ENCODE measurements around the gene TMEM156.

Gene TMEM156

DNA sequence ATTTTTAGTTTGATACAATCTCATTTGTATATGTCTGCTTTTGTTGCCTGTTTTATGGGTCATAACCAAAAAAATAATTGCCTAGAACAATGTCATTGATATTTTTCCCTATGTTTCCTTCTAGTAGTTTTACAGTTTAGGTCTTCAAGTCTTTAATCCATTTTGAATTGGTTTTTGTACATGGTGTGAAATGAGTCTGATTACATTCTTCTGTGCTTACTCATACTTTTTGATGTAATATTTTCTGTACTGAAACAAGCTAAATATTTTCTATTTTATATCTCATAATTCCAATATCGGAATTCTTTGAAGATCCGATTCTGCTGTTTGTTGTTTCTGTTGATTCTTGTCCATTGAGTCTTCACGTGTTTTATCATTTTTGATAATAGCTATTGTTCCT lies 10.6 kb downstream of the TMEM156 start:
- Histone ChIP-seq H3K27ac (ENCODE audit: low read length, poor library complexity, severe bottlenecking) (no peak overlapping the region), H3K4me1 (ENCODE audit: control insufficient read depth, insufficient read depth, low read depth, low read length) (no peaks in the 10 kb centered on the region), H3K27me3 (ENCODE audit: control insufficient read depth in 1 of 2, insufficient read depth in 1 of 2, low read length in 2 of 2) (no peaks in the 10 kb centered on the region), H3K18ac (ENCODE audit: low read depth in 1 of 2, low read length in 2 of 2) (no peak overlapping the region), H3K9me3 (ENCODE audit: control insufficient read depth, low read length) (no peaks in the 10 kb centered on the region), H3K4ac (ENCODE audit: low read depth in 1 of 2, low read length in 2 of 2) (no peak overlapping the region), H4K8ac (ENCODE audit: low read length) (no peak overlapping the region), H4K91ac (ENCODE audit: low read length) (no peak overlapping the region), H2BK5ac (ENCODE audit: low read depth, low read length, poor library complexity, severe bottlenecking) (no peak overlapping the region), H2AFZ (ENCODE audit: low read depth, low read length) (no peak overlapping the region), H3K79me1 (replicated peaks; ENCODE audit: low read length, poor library complexity, severe bottlenecking) (peaks cover 4% of the 10 kb centered on the region), H2AK5ac (ENCODE audit: low read length, severe bottlenecking) (no peak overlapping the region), H3K9ac (ENCODE audit: low read length) (no peak overlapping the region), H2BK120ac (ENCODE audit: low read depth, low read length) (no peak overlapping the region), H3K23ac (ENCODE audit: low read length in 2 of 2) (no peak overlapping the region), H2BK12ac (ENCODE audit: low read length in 2 of 2) (no peak overlapping the region), H3K4me3 (ENCODE audit: insufficient read depth in 1 of 2, low read depth in 1 of 2, low read length in 2 of 2) (no peak overlapping the region), H3K4me2 (ENCODE audit: low read length, poor library complexity, severe bottlenecking) (no peak overlapping the region), H2BK15ac (ENCODE audit: low read depth, poor library complexity, severe bottlenecking) (no peak overlapping the region), H3K14ac (ENCODE audit: low read length in 2 of 2) (no peak overlapping the region), H3K36me3 (ENCODE audit: control insufficient read depth in 1 of 2, insufficient read depth in 2 of 2, low read depth in 1 of 2, low read length in 2 of 2) (no peaks in the 10 kb centered on the region)
- no peak for DNase-seq
- WGBS, result 100% methylated on average over 3 of the region's 3 CpGs

DNA sequence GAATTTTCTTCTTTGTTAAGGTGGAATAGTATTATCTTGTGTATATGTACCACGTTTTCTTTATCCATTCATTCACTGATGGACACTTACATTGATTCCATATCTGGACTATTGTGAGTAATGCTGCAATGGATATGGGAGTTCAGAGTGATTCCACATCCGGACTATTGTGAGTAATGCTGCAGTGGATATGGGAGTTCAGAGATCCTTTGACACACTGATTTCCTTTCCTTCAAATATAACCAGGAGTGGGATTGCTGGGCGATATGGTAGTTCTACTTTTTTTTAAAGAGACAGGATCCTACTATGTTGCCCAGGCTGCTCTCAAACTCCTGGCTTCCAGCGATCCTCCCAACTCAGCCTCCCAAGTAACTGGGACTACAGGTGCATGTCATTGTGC lies 12.1 kb downstream of the TMEM156 start:
- no peak overlapping the region for H4K91ac ChIP-seq (ENCODE audit: low read length)
- WGBS, result 67% methylated on average over 3 of the region's 4 CpGs
- no peak overlapping the region for H4K8ac ChIP-seq (ENCODE audit: low read length)
- no peak overlapping the region for H3K18ac ChIP-seq (ENCODE audit: low read depth in 1 of 2, low read length in 2 of 2)
- H2AFZ ChIP-seq (ENCODE audit: low read depth, low read length), result no peak overlapping the region
- DNase-seq, result no peak
- H3K23ac ChIP-seq (ENCODE audit: low read length in 2 of 2), result no peak overlapping the region
- no peaks in the 10 kb centered on the region for H3K27me3 ChIP-seq (ENCODE audit: control insufficient read depth in 1 of 2, insufficient read depth in 1 of 2, low read length in 2 of 2)
- no peak overlapping the region for H2BK12ac ChIP-seq (ENCODE audit: low read length in 2 of 2)
- H3K4me2 ChIP-seq (ENCODE audit: low read length, poor library complexity, severe bottlenecking), result no peak overlapping the region
- no peak overlapping the region for H3K14ac ChIP-seq (ENCODE audit: low read length in 2 of 2)
- H2BK120ac ChIP-seq (ENCODE audit: low read depth, low read length), result no peak overlapping the region
- no peak overlapping the region for H3K4me3 ChIP-seq (ENCODE audit: insufficient read depth in 1 of 2, low read depth in 1 of 2, low read length in 2 of 2)
- H3K9ac ChIP-seq (ENCODE audit: low read length), result no peak overlapping the region
- H3K9me3 ChIP-seq (ENCODE audit: control insufficient read depth, low read length), result peaks cover 3% of the 10 kb centered on the region
- no peaks in the 10 kb centered on the region for H3K36me3 ChIP-seq (ENCODE audit: control insufficient read depth in 1 of 2, insufficient read depth in 2 of 2, low read depth in 1 of 2, low read length in 2 of 2)
- no peak overlapping the region for H2BK15ac ChIP-seq (ENCODE audit: low read depth, poor library complexity, severe bottlenecking)
- no peaks in the 10 kb centered on the region for H3K4me1 ChIP-seq (ENCODE audit: control insufficient read depth, insufficient read depth, low read depth, low read length)
- H3K27ac ChIP-seq (ENCODE audit: low read length, poor library complexity, severe bottlenecking), result no peak overlapping the region
- H2AK5ac ChIP-seq (ENCODE audit: low read length, severe bottlenecking), result no peak overlapping the region
- no peak overlapping the region for H2BK5ac ChIP-seq (ENCODE audit: low read depth, low read length, poor library complexity, severe bottlenecking)
- H3K79me1 ChIP-seq (replicated peaks; ENCODE audit: low read length, poor library complexity, severe bottlenecking), result peaks cover 4% of the 10 kb centered on the region
- no peak overlapping the region for H3K4ac ChIP-seq (ENCODE audit: low read depth in 1 of 2, low read length in 2 of 2)

DNA sequence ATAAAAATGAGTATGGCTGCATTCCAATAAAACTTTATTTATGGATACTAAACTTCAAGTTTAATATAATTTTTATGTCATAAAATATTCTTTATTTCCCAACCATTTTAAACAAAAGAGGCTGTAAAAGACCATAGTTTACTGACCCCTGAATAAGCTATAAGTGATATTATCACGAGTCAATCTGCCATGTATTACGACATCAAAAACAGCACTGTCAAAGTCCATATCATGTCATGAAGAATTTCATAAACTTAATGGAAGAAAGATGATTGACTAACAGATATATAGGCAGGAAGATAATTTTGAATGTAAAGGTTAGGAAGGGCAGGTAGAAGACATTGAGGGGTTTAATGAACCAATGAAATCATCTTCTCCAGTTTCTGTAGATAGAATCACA lies 18.2 kb downstream of the TMEM156 start:
- no CpG with 5 or more reads among the region's 2 CpGs for WGBS
- H2BK12ac ChIP-seq (ENCODE audit: low read length in 2 of 2), result no peak overlapping the region
- H3K27me3 ChIP-seq (ENCODE audit: control insufficient read depth in 1 of 2, insufficient read depth in 1 of 2, low read length in 2 of 2), result no peaks in the 10 kb centered on the region

DNA sequence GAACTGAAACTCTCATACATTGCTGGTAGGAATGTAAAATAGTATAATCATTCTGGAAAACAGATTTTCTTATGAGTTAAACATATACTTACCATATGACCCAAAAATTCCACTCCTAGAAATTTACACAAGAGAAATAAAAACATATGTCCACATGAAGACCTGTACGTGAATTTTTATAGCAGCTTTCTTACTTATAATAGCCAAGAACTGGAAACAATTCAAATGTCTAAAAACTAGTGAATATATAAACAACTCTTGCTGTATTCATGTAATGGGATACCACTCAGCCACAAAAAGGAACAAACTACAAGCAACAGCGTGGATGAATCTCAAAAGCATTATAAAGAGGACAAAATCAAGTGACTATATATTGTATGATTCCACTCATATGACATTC lies 27.5 kb downstream of the TMEM156 start:
- Histone ChIP-seq H3K36me3 (ENCODE audit: control insufficient read depth in 1 of 2, insufficient read depth in 2 of 2, low read depth in 1 of 2, low read length in 2 of 2) (no peaks in the 10 kb centered on the region), H3K4me2 (ENCODE audit: low read length, poor library complexity, severe bottlenecking) (no peak overlapping the region), H3K4me1 (ENCODE audit: control insufficient read depth, insufficient read depth, low read depth, low read length) (no peaks in the 10 kb centered on the region), H3K27me3 (ENCODE audit: control insufficient read depth in 1 of 2, insufficient read depth in 1 of 2, low read length in 2 of 2) (no peaks in the 10 kb centered on the region), H2BK5ac (ENCODE audit: low read depth, low read length, poor library complexity, severe bottlenecking) (no peak overlapping the region), H3K18ac (ENCODE audit: low read depth in 1 of 2, low read length in 2 of 2) (no peak overlapping the region), H3K27ac (ENCODE audit: low read length, poor library complexity, severe bottlenecking) (no peak overlapping the region), H2BK12ac (ENCODE audit: low read length in 2 of 2) (no peak overlapping the region), H3K9ac (ENCODE audit: low read length) (no peak overlapping the region), H2BK15ac (ENCODE audit: low read depth, poor library complexity, severe bottlenecking) (no peak overlapping the region), H2AFZ (ENCODE audit: low read depth, low read length) (no peak overlapping the region), H3K4me3 (ENCODE audit: insufficient read depth in 1 of 2, low read depth in 1 of 2, low read length in 2 of 2) (no peak overlapping the region), H3K23ac (ENCODE audit: low read length in 2 of 2) (no peak overlapping the region), H3K4ac (ENCODE audit: low read depth in 1 of 2, low read length in 2 of 2) (no peak overlapping the region), H3K14ac (ENCODE audit: low read length in 2 of 2) (no peak overlapping the region), H4K8ac (ENCODE audit: low read length) (no peak overlapping the region), H3K9me3 (ENCODE audit: control insufficient read depth, low read length) (peaks cover 1% of the 10 kb centered on the region), H3K79me1 (replicated peaks; ENCODE audit: low read length, poor library complexity, severe bottlenecking) (no peaks in the 10 kb centered on the region), H2BK120ac (ENCODE audit: low read depth, low read length) (no peak overlapping the region), H4K91ac (ENCODE audit: low read length) (no peak overlapping the region), H2AK5ac (ENCODE audit: low read length, severe bottlenecking) (no peak overlapping the region)
- WGBS, result 100% methylated on average over 1 of the region's 2 CpGs
- DNase-seq, result no peak

More for the DNA sequence above, 18.2 kb downstream of the TMEM156 start:
- H2BK15ac ChIP-seq (ENCODE audit: low read depth, poor library complexity, severe bottlenecking), result no peak overlapping the region
- H2BK120ac ChIP-seq (ENCODE audit: low read depth, low read length), result no peak overlapping the region
- no peak for DNase-seq
- no peak overlapping the region for H2BK5ac ChIP-seq (ENCODE audit: low read depth, low read length, poor library complexity, severe bottlenecking)
- H3K9ac ChIP-seq (ENCODE audit: low read length), result no peak overlapping the region
- no peak overlapping the region for H3K14ac ChIP-seq (ENCODE audit: low read length in 2 of 2)
- peaks cover 4% of the 10 kb centered on the region for H3K9me3 ChIP-seq (ENCODE audit: control insufficient read depth, low read length)
- no peak overlapping the region for H3K4me2 ChIP-seq (ENCODE audit: low read length, poor library complexity, severe bottlenecking)
- no peak overlapping the region for H2AK5ac ChIP-seq (ENCODE audit: low read length, severe bottlenecking)
- H3K79me1 ChIP-seq (replicated peaks; ENCODE audit: low read length, poor library complexity, severe bottlenecking), result no peaks in the 10 kb centered on the region
- no peak overlapping the region for H4K91ac ChIP-seq (ENCODE audit: low read length)
- H2AFZ ChIP-seq (ENCODE audit: low read depth, low read length), result no peak overlapping the region
- no peak overlapping the region for H4K8ac ChIP-seq (ENCODE audit: low read length)
- no peak overlapping the region for H3K4me3 ChIP-seq (ENCODE audit: insufficient read depth in 1 of 2, low read depth in 1 of 2, low read length in 2 of 2)
- H3K18ac ChIP-seq (ENCODE audit: low read depth in 1 of 2, low read length in 2 of 2), result no peak overlapping the region
- no peak overlapping the region for H3K4ac ChIP-seq (ENCODE audit: low read depth in 1 of 2, low read length in 2 of 2)
- no peak overlapping the region for H3K23ac ChIP-seq (ENCODE audit: low read length in 2 of 2)
- H3K36me3 ChIP-seq (ENCODE audit: control insufficient read depth in 1 of 2, insufficient read depth in 2 of 2, low read depth in 1 of 2, low read length in 2 of 2), result no peaks in the 10 kb centered on the region
- no peaks in the 10 kb centered on the region for H3K4me1 ChIP-seq (ENCODE audit: control insufficient read depth, insufficient read depth, low read depth, low read length)
- H3K27ac ChIP-seq (ENCODE audit: low read length, poor library complexity, severe bottlenecking), result no peak overlapping the region
